ENCODE data around the gene FCN1.

FCN1 gene

DNA sequence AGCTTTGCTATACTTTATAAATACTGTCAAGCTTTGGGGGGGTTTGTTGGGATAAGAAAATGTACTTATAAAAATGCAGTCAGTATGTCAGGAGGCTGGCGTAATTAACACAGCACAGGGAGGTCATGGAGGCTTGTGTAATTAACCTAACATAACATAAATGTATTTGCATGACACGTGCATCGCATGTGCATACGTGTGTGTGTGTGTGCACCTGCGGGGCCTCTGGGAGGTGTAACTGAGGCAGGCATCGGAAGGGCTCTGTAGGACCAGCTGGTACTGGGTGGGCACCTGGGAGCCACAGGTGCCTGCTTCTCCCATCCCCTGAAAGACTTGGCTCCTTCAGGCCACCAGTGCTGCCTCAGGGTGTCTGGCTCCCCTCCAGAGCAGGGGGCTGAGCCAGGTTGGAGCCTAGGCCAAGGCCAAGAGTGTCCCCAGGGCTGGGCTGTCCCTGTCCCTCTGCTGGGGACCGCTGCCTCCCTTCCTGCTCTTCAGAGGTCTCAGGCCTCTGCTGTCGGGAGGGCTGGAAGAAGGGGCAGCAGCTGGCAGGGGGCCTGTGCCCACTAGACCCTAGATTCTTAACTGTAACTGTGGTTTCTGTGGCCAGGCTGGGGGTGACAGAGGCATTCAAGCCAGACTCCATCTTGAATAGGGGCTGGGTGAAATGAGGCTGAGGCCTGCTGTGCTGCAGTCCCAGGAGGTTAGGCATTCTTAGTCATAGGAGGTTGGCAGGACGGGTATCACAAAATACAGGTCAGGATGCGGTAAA lies 28.1 kb downstream of the FCN1 start:
- no peak for DNase-seq

DNA sequence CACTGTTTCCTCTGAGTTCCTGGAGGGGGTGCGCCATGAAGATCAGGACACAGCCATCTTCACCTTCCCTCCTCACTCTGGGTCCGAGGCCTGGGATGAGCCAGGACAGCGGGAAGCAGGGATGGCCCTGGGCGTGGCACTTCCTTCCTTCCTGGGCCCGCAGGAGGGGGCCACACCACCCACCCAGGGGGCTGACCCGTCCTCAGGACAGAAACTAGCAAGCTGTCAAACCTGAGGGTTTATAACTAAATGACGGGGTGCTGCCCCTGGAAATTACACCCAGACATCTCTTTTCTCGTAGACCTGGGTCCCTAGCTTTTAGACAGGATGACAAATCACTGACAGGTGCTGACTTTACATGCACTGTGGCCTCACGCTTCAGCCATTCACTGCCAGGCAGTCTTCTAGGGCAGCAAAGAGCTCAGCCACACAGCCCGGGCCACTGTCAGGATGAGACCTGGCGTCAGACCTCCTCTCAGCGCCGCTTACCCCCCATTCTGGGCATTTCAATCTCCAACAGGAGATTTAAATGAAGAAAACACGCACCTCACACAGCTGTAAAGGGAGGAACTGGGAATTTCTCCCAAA lies 29.0 kb downstream of the FCN1 start:
- DNase-seq: no peak

- no peak for DNase-seq
Measured at GRCh38 chr9:134887686-134888602, 29.8 kb downstream of the FCN1 start.

DNA sequence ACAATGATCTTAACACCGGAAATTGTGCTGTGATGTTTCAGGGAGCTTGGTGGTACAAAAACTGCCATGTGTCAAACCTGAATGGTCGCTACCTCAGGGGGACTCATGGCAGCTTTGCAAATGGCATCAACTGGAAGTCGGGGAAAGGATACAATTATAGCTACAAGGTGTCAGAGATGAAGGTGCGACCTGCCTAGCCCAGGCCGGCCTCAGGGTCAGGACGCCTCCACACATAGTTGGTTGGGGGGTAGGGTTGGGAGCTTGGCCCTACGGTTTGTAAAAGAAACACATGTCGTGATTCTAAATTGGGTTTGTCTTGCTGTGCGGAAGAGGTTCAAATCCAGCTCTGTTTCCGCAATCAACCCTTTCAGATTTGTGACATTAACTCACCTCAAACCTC lies 30.5 kb downstream of the FCN1 start:
- DNase-seq: no peak

DNA sequence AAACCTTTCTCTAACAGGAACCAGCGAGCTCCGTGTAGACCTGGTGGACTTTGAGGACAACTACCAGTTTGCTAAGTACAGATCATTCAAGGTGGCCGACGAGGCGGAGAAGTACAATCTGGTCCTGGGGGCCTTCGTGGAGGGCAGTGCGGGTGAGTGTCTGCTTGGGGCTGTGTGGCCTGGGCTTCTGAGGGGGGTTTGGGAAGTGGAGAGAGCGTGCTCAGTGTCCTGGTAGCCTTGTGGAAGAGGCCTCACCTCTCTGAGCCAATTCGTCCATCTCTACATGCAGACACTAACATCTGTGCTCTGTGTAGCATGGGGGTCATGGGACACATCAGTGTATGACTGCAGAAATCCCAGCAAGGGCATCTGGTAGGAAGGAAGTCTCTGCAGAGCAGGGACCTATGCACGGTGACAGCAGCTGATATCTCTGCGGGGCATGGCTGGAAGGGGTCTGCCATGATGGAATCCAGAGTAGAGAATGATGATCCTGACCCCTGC lies 31.2 kb downstream of the FCN1 start:
- no peak for DNase-seq

- DNase-seq: no peak
Measured at GRCh38 chr9:134885679-134886412, 31.9 kb downstream of the FCN1 start.

GRCh38 chr9:134885001-134885678 lies 32.6 kb downstream of the FCN1 start:
- DNase-seq: no peak

- no peak for DNase-seq
Measured at GRCh38 chr9:134884492-134884891, 33.2 kb downstream of the FCN1 start.

GRCh38 chr9:134883040-134883782 lies 34.5 kb downstream of the FCN1 start:
- no peak for DNase-seq

DNA sequence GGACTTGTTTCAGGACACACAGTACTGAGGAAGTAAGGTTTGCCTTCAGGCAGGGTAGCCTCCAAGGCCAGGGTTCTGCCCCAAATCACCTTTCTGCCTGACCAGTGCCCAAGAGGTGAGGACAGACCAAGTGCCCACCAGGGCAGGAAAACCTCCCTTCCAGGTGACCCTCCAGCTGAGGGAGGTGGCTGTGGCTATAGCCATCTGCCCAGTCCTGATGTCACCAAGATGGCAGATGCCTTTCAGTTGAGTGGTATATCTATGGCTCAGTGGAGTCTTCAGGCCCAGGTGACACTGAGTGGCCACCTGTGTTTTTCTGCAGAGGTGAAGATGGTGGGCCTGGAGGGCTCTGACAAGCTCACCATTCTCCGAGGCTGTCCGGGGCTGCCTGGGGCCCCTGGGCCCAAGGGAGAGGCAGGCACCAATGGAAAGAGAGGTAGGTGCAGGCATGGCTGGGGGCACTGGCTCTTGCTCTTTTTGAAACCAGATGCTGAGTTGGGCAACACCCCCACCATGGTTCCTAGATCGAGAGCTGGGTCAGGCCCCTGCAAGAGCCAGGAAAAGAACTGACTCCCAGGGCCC lies 35.4 kb downstream of the FCN1 start:
- no peak for DNase-seq

DNA sequence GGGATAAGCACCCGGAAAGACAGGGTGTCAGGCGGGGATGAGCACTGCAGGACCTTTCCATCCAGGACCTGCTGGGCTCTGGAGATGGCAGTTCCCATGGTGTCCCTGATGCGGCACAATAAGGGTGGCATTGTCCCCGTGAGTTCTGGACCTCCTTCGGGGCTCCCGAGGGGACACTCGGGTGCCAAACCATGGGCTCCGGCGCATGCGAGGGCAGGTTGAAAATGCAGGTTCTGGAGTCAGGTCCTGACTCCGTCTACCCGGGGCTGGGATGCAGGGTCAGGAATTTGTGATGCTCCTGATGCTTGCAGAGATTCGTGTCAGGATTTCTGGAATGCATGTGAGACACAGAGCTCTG lies 36.4 kb downstream of the FCN1 start:
- DNase-seq: no peak

DNA sequence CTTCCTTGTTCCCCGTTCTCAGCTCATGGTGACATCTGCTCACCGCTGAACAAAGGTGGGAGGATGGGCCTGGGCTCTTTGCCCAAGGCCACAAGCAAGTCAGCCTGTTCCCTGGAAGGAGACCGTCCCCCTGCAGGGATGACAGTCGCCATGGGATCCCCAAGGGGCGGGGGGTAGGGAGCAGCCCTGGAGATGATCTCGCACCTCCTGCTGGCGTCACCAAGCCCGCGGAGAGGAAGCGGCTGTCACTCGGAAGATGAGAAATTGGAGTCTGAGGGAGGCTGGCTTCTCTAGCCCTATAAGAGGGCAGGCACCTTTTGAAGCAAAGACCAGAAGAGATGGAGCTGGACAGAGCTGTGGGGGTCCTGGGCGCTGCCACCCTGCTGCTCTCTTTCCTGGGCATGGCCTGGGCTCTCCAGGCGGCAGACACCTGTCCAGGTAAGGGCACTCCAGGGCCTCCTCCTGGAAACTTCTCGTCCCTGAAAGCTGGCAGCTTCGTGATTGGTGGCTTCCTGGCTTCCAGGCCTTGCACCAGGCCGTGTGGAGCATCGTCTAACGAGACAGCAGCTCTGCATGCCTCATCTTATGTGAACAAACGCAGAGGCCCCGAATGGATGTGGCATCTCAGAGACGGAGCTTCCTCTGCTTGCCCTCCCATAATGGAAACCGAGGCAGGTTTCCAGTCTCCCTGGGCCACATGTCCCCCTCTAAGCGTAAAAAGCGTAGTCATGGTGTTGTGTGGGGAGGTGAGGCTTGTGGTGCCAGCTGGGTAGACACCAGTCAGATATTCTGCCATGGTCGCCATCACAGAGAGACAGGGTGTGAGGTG lies 37.0 kb downstream of the FCN1 start, which contains the start of gene FCN2:
FCN2 (plus strand) TSS at position 327 of the 829 bp plus-strand sequence; CDS start at position 339, 12 bp downstream.
- no peak for DNase-seq

GRCh38 chr9:134879664-134880483 lies 37.8 kb downstream of the FCN1 start:
- no peak for DNase-seq

GRCh38 chr9:134877541-134877940 lies 40.2 kb downstream of the FCN1 start:
- DNase-seq: no peak

GRCh38 chr9:134875371-134875770 lies 42.3 kb downstream of the FCN1 start:
- DNase-seq: no peak

- DNase-seq: no peak
Measured at GRCh38 chr9:134872482-134873231, 45.1 kb downstream of the FCN1 start.

GRCh38 chr9:134871697-134872340 lies 45.9 kb downstream of the FCN1 start:
- DNase-seq: no peak
